Fibroblast of pulmonary artery (primary cell): ENCODE data around the gene CENPO.

Experiments
- DNase-seq: peaks from one replicate; pipeline ENCODE4 v3.0.0-alpha.2; 2010; ENCODE audit warnings: low read depth
- H3K4me3 ChIP-seq: replicated peaks from 2 replicates; pipeline ENCODE4 v1.5.1; 2011; ENCODE audit warnings: low read depth, mild to moderate bottlenecking, control low read depth, low read length, moderate library complexity
- CTCF ChIP-seq: IDR thresholded peaks from 2 replicates; pipeline ENCODE4 v1.5.1; 2011; ENCODE audit warnings: mild to moderate bottlenecking, control low read depth, low read length, inconsistent platforms; ENCODE audit errors: missing control alignments

CENPO gene

GRCh38 chr2:24806661-24807036, 13.4 kb downstream of the CENPO start:
- no peak for DNase-seq
- no peak overlapping the region for H3K4me3 ChIP-seq
- TF ChIP-seq CTCF = no peak

GRCh38 chr2:24809316-24810007, 16.2 kb downstream of the CENPO start:
- no peak for DNase-seq
- H3K4me3 ChIP-seq = no peak overlapping the region
- no peak for TF ChIP-seq CTCF

- no peak for DNase-seq
- no peak overlapping the region for H3K4me3 ChIP-seq
- no peak for TF ChIP-seq CTCF
These were observed 20.5 kb downstream of the CENPO start for GRCh38 chr2:24813691-24814137.

- DNase-seq = no peak
- H3K4me3 ChIP-seq = no peak overlapping the region
- TF ChIP-seq CTCF = no peak
These were observed 21.3 kb downstream of the CENPO start for GRCh38 chr2:24814516-24814915.

DNA sequence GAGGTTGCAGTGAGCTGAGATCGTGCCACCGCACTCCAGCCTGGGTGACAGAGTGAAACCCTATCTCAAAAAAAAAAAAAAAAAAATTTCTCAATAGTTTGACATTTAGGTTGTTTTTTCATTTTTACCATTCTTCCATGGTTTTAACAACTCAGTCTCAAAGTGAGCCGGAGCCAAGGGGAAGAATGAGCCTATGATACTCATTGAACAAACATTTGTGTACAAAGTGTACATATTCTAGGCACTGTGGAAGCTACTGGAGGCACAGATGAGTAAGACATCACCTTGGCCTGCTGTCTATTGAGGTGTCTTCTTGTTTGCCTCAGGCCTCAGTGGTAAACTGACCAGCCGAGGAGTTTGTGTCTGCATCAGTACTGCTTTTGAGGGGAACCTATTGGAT, 21.9 kb downstream of the CENPO start:
- H3K4me3 ChIP-seq = no peak overlapping the region

DNA sequence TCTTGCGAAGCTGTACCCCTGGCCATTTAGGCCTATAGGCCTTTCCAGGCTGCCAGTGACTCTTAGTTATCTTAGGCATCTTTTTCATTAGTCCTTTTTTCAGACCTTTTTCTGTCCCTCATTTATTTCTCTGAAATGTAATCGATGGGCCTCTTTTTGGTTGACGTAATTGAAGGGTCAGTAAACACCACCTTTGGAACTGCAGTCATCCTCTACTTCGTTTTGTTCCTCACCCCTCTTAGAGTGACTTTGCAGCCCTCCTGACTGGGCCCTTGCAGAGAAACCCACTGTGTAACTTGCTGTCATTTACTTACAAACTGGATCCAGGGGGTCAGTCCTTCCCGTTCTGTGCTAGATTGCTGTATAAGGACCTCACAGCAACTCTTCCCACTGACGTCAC, 23.2 kb downstream of the CENPO start:
- no peak for TF ChIP-seq CTCF
- DNase-seq = no peak
- no peak overlapping the region for H3K4me3 ChIP-seq

More for the DNA sequence above, 21.9 kb downstream of the CENPO start:
- no peak for DNase-seq
- no peak for TF ChIP-seq CTCF

DNA sequence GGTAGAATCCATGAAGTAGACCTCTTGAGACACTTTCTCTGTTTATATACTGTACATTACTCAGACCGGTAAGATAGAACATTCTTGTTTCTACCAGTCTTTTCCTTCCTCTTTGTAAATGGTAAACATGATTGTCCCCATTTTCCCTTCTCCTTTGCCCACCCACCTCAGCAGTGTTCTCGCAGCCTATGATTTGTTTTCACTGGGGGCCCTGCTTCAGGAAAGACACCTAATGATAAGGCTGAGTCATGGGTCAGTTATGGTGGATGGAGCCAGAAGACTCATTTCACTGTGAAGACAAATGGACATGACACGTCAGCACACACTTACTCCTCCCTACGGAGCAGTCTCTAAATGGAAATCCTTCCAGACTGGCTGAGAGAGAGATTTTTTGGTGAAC, 23.7 kb downstream of the CENPO start:
- peak; percentile 90 for DNase-seq
- H3K4me3 ChIP-seq = no peak overlapping the region
- TF ChIP-seq CTCF = no peak
